Panc1 (cell line): ENCODE results near the gene SMPX.

Experiments used
- POLR2AphosphoS5 ChIP-seq: IDR thresholded peaks from 2 replicates; pipeline ENCODE4 v1.6.1; 2012; ENCODE audit warnings: mild to moderate bottlenecking, low read depth, low read length, moderate library complexity
- SIN3A ChIP-seq: IDR thresholded peaks from 2 replicates; pipeline ENCODE4 v1.6.1; 2012; ENCODE audit warnings: low read depth, mild to moderate bottlenecking, low read length, moderate library complexity, borderline replicate concordance; ENCODE audit not compliant: insufficient read depth
- TCF7L2 ChIP-seq: IDR thresholded peaks from 2 replicates; pipeline ENCODE4 v1.6.1; 2011; ENCODE audit warnings: mild to moderate bottlenecking, low read depth, low read length, inconsistent platforms
- TF ChIP-seq, protein P1 (sequence below): fragments of 450-650 bp; IDR thresholded peaks from 2 replicates; pipeline ENCODE4 v1.5.1; 2017; ENCODE audit warnings: mild to moderate bottlenecking
- TF ChIP-seq, protein P2 (sequence below), 2 experiments: IDR thresholded peaks; 2 replicates each; pipeline ENCODE4 v1.6.1; 2011 to 2012; ENCODE audit warnings: low read depth in 2 of 2, control low read depth in 1 of 2, low read length in 1 of 2, mild to moderate bottlenecking in 1 of 2, moderate library complexity in 1 of 2; ENCODE audit not compliant: insufficient read depth in 1 of 2

GRCh38 chrX:21659320-21659719, 98.6 kb downstream of the SMPX start:
- TF ChIP-seq, protein P1, sequence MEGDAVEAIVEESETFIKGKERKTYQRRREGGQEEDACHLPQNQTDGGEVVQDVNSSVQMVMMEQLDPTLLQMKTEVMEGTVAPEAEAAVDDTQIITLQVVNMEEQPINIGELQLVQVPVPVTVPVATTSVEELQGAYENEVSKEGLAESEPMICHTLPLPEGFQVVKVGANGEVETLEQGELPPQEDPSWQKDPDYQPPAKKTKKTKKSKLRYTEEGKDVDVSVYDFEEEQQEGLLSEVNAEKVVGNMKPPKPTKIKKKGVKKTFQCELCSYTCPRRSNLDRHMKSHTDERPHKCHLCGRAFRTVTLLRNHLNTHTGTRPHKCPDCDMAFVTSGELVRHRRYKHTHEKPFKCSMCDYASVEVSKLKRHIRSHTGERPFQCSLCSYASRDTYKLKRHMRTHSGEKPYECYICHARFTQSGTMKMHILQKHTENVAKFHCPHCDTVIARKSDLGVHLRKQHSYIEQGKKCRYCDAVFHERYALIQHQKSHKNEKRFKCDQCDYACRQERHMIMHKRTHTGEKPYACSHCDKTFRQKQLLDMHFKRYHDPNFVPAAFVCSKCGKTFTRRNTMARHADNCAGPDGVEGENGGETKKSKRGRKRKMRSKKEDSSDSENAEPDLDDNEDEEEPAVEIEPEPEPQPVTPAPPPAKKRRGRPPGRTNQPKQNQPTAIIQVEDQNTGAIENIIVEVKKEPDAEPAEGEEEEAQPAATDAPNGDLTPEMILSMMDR: no peak
- TF ChIP-seq POLR2AphosphoS5 (no peak), SIN3A (no peak), TCF7L2 (no peak)
- TF ChIP-seq, protein P2, sequence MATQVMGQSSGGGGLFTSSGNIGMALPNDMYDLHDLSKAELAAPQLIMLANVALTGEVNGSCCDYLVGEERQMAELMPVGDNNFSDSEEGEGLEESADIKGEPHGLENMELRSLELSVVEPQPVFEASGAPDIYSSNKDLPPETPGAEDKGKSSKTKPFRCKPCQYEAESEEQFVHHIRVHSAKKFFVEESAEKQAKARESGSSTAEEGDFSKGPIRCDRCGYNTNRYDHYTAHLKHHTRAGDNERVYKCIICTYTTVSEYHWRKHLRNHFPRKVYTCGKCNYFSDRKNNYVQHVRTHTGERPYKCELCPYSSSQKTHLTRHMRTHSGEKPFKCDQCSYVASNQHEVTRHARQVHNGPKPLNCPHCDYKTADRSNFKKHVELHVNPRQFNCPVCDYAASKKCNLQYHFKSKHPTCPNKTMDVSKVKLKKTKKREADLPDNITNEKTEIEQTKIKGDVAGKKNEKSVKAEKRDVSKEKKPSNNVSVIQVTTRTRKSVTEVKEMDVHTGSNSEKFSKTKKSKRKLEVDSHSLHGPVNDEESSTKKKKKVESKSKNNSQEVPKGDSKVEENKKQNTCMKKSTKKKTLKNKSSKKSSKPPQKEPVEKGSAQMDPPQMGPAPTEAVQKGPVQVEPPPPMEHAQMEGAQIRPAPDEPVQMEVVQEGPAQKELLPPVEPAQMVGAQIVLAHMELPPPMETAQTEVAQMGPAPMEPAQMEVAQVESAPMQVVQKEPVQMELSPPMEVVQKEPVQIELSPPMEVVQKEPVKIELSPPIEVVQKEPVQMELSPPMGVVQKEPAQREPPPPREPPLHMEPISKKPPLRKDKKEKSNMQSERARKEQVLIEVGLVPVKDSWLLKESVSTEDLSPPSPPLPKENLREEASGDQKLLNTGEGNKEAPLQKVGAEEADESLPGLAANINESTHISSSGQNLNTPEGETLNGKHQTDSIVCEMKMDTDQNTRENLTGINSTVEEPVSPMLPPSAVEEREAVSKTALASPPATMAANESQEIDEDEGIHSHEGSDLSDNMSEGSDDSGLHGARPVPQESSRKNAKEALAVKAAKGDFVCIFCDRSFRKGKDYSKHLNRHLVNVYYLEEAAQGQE (IDR thresholded peaks at IDR 0.05; ENCODE audit: insufficient read depth in 1 of 2, low read depth in 2 of 2, low read length in 1 of 2): no peak
